GM18873 (cell line): ENCODE data around the gene ABCC4.
"Not testable (repeated sequence)": the region's sequence is repeated elsewhere in the genome, so short reads cannot be mapped to it uniquely, and the experiment has no call there.

Experiments used
- ATAC-seq: cut with Tn5 transposase; IDR thresholded peaks from one replicate; pipeline ENCODE4 v1.9.1; 2021; ENCODE audit warnings: mild to moderate bottlenecking, moderate library complexity, moderate number of reproducible peaks; ENCODE audit not compliant: unreplicated experiment, low FRiP score

Gene ABCC4

DNA sequence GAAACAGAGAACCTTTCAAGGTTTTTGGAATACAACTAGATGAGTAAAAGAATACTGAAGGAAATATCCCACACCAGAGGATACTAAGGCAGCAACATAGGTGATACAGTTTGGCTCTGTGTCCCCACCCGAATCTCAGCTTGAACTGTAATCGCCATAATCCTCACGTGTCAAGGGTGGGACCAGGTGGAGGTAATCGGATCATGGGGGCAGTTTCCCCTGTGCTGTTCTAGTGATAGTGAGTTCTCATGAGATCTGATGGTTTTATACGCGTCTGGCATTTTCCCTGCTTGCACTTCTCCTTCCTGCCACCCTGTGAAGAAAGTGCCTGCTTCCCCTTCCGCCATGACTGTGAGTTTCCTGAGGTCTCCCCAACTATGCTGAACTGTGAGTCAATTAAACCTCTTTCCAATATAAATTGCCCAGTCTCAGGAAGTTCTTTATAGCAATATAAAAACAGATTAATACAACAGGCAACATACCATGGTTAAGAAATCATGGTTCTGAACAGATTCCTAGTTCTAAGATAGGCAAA, 97.0 kb downstream of the ABCC4 start:
- no peak for ATAC-seq

DNA sequence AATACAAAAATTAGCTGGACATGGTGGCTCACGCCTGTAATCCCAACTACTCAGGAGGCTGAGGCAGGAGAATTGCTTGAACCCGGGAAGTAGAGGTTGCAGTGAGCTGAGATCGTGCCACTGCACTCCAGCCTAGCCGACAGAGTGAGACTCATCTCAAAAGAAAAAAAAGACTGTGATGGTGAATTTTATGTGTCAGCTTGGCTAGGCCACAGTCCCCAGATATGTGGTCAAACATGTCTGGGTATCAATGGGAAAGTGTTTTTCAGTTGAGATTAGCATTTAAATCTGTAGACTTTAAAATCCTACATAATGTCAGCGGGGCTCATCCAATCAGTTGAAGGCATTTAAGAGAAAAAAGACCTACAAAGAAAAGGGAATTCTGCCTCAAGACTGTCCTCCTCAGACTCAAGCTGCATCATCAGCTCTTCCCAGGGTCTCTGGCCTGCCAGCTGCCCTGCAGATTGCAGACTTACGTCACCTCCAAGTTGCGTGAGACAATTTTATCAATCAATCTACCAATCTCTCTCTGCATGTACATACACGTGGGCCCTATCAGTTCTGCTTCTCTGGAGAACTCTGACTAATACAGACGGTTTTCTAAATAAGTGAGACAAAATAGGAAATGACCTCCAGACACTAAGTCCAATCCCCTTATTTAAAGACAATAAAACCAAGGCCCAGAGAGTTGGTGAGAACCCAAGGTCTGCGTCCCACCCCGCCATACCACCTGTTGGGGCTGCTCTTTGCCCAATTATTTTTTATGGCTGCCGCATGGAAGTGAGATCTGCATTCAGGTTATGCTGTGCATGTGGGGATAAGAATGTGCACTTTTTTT, 99.2 kb downstream of the ABCC4 start:
- ATAC-seq: peak; percentile 59

DNA sequence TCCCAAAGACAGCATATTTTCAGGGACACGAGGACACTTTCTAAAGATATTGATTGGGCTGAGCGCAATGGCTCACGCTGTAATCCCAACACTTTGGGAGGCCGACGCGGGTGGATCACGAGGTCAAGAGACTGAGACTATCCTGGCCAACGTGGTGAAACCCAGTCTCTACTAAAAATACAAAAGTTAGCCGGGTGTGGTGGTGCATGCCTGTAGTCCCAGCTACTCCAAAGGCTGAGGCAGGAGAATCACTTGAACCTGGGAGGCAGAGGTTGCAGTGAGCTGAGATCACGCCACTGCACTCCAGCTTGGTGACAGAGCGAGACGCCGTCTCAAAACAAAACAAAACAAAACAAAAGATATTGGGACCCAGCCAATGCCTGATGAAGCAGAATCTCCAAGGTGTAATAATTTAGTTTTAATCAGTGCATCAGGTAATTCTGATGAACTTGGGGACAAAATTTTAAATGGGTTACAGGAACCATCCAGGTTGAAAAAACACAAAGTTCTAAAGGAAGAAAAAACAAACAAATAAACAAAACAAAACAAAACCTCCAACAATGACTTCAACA, 100.8 kb downstream of the ABCC4 start:
- not testable (repeated sequence) for ATAC-seq

DNA sequence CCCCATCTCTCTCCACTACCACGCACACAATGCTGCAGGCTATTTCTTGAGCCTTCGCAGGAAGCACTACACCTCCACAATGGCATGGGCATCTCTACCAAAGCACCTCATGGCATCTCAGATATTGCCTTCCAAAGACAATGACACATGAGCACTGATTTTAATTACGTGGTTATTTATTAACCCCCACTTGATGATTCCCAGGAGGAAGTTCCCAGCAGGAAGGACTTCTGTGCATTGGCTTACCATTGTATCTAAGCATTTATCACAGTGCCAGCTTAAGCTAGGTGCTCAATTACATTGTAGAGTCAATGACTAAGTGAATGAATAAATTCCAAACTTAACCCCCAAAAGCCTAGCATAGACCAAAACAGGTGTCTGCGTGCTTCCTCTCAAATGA, 101.4 kb downstream of the ABCC4 start:
- ATAC-seq: no peak

DNA sequence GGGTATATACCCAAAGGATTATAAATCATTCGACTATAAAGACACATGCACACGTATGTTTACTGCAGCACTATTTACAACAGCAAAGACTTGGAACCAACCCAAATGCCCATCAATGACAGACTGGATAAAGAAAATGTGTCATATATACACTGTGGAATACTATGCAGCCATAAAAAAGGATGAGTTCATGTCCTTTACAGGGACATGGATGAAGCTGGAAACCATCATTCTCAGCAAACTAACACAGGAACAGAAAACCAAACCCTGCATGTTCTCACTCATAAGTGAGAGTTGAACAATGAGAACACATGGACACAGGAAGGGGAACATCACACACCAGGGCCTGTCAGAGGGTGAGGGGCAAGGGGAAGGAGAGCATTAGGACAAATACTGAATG, 102.6 kb downstream of the ABCC4 start:
- not testable (repeated sequence) for ATAC-seq

DNA sequence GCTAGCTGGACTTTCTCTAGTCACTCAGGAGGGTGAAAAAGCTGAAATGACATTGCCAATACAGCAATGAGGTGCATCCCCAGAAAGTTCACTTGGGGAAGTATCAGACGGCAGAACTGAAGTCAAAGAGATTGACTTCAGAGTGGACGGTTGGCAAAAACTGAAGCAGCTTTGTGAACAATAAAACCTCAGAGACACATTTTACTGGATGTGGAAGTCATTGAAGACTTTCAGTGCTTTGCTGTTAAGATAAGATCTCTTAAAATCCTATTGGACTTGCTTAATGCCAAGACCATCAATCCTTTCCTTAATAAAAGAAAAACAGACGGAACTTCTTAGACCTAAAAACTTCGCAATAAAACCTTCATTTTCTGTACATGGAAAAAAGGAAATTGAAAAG, 103.7 kb downstream of the ABCC4 start:
- no peak for ATAC-seq

DNA sequence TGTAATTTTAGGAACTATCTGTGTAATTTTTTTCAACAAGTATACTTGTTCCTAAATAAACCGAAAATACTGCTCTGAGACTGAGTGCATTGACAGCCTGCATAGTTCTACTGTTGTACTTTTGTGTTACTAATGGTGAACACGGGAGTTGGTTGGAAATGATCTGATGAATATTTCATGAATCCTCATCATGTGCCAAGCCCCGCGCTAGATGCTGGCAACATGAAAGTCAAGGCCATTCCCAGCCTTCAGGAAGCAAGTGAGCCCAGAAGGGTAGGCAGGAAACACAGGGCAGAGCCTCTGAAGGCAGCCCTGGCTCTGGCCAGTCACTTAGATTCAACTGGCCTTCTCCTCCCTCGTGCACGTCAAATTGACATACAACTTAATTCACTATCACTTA, 106.1 kb downstream of the ABCC4 start:
- no peak for ATAC-seq

DNA sequence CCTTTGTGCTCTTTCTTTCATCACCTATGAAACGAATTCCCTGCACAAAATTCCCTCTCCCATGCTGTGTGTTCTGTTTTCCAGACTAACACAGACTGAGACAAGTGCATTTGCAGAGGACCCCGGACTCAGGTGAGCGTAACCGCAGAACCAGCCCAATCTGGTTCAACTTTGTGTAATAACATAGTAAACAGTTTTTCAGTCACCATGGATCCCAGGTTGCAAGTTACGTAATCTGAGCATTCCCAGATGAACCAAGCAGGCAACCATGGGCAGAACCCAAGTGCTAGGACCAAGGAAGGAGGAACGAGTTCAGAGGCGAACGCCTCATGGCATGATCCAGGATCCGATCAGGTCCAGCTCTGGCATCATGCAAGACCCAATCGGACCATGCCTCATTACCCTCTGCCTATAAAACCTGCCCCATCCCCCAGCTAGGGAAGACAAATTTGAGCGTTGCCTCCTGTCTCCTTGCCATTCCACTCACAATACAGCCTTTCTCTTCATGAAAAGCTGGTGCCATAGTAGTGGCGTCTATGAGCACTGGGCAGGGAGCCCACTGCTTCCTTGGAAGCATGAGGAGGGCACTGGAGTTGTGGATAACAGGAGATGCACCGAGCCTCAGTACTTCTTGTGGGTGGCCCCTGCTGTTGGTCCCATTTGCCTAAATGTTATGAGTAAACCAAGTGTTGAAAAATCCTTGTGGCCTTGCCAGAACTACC, 107.6 kb downstream of the ABCC4 start:
- ATAC-seq: no peak

DNA sequence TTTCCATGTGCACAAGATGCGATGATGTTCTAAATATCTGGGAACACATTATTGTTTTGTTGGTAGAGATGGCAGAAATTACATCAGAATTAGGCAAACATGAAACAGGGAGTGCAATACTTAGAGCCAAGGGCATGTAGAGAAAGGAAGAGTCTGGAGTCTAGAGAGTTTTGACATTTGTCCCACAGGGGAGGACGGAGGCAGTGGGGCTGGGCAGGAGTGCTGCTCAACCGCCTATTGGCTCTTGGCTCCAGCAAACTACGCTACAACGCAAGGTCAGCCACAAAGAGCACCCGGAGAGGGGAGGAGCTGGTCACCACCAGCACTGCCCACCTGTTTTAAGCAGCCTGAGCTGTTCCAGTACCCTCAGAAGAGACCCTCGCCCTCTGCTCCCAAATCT, 108.3 kb downstream of the ABCC4 start:
- no peak for ATAC-seq

DNA sequence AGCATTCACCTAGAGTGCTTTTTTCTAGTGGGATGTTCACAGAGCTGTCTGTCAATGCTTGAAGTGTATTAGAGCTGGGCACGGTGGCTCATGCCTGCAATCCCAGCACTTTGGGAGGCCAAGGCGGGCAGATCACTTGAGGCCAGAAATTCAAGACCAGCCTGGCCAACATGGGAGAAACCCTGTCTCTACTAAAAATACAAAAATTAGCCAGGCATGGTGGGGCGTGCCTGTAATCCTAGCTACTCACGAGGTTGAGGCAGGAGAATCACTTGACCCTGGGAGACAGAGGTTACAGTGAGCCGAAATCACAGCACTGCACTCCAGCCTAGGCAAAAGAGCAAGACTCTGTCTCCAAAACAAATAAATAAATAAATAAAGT, 108.7 kb downstream of the ABCC4 start:
- ATAC-seq: not testable (repeated sequence)

DNA sequence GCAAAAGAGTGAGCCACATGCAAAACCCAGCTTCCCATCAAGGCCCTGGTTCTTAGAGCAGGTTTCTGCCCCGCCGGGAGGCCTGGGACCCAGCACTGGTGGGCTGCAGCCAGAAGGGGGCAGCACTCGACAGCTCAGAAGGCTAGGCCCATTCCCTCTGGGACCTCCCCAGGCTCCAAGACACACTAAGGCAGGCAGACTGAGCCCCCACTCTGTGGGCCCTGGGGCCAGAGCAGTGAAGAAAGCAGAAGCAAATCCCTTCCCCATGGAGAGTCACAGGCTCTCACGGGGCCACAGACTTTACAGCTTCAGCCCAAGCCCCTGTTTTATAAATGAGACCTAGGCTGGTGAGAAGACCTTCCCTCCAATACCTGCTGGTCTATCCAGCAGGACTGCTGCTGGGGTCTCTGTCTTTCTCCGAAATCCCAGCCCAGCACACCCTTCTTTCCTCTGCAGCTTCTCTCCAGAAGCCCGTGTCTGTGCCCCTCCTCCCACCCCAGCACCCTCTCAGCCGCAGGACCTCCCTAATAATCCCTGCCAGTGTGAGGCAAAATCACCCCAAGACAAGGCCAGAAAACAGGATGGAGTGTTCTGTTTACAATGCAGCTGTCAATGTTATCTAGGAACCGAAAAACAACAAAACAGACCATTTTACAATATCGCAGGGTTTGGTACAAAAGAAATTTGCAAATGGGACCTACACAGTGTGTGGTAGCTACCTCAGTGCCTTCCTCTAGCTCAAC, 109.3 kb downstream of the ABCC4 start:
- peak; percentile 88 for ATAC-seq

DNA sequence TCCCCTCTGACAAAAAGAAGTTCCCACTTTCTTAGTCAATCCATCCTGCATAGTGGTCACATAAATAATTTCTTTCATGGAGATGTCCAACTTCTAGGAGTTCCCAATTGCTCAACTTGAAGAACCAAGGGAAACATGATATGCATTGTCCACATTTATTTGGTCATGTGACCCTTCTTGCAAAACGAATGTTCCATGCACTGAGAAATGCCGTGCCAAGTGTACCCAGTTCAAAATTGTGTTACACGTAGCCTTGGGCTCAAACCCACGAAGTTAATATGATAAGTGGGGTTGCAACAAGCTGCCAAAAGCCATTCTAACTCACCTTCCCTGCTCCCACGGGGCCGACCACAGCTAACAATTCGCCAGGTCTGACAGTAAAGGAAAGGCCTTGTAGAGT, 113.1 kb downstream of the ABCC4 start:
- no peak for ATAC-seq

DNA sequence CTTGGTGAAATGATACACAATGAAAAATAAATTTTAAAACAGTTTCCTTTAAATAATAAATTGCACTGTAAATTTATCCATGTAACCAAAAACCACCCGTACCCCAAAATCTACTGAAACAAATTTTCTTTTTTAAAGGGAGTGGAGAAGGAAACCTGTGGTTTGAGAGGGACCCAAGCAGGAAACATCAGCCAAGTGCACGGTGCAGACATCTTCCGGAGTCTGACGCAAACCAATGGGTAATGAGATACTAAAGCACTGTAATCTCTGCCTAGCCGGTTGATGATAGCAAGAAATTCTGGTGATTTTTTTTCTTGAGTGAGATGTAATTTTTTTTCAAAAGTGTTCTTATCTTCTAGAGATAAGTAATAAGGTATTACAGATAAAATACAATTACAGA, 115.4 kb downstream of the ABCC4 start:
- ATAC-seq: no peak

DNA sequence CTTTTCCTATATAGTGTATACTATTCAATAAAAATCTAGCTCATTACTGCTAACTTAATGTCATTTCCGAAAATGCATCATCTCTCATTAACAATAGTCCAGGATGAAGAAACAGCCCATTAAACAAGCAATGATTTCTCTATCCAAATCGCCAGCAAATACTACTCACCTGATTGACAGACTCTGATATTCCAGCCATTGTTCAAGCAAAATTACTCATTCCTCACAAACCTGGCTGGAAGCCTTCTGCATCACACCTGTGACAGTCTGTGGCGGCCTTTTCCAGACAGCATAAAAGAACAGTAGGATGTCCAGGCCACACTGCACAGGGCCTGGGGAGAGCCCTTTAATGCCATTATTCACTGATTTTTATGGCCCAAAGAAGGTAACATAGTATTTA, 115.9 kb downstream of the ABCC4 start:
- ATAC-seq: no peak

DNA sequence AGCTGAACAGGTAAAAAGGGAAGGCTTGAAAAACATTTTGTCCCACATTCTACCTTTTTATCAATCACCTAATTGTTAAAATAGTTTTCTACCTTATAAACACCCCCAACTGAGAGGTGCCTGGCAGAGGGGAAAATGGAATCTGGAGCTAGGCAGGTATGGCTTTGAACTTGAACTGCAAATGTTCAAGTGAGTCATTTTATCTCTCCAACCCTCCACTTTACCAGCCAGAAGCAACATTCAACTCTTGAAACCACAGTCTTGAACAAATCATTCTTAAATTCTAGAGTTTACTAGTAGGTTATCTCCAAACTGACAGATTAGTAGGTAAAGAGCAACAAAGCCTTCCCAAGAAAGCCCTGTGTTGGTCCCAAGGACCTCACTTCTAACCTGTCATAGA, 116.9 kb downstream of the ABCC4 start:
- ATAC-seq: no peak

DNA sequence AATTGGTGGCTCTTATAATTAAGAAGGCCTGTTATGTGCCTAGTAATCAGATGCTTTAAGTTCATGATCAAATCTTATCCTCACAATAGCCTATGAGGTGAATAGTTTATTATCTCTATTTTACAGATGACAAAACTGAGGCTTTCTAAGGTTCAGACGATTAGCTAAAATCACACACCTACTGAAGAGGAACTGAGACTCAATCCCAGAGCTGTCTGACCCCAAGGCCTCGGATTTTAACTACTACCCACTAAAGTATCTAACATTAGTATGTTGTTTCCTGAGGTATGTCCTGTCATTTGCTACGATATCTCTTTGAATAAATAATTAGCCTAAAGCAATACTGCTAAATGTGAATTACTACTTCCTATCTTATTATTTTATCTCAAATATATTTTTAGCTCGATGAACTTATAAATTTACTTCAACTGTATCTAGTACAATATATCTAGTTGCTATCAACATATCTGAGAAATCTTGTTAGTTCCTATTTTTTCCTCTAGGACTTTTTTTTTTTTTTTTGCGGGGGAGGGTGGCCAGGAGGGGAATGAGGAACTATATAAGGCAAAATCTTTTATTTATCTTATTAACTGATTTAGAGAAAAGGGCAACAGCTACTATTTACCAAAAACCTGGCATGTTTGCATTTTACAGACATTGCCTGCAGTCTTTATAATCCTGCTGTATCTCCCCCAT, 118.5 kb downstream of the ABCC4 start:
- ATAC-seq: no peak

DNA sequence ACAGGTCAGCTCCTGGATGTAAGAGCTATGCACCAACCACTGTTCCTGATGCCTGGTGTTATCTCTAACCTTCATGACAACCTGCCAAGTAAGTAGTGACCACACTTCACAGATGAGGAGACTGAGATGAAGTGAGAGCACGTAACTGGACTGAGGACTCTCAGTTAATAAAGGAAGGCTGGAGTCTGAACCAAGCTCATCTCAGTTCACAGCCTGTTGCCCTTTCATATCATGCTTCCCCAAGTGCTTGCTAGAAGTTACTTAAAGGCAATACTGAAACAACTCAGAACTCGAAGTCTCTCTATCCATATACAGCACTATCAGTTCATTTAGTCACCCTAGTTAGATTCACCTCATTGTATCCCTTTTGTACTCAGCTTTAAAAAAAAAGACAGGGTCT, 119.7 kb downstream of the ABCC4 start:
- no peak for ATAC-seq

DNA sequence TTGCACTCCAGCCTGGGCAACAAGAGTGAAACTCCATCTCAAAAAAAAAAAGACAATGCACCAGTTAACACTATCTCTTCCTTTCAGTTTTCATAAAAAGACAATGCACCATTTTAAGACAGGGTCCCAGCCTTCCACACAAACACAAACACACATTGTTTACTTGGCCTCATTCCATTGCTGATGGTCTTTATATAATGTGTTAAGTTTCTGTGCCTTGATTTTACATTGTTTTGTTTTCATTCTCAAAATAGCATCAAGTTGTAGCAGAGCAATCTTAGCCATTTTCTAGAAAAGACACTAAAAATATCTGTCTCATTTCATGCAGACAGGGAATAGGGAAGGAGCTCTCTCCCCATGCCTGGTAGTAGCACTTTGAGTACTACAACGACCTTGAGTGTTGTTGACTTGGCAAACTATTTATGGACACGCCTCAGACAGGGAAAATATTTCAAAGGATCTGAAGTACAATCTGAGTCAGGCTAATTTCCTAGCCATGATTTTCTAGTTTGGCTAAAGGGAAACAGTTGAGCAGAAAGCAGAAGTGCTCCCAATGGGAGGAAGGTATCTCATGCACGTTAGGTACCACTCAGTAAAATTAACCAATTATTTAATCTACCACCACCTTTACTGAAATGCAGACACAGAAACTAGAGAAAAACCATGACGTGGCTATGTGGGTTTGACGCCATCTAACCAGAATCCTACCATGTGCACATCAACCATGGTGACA, 120.6 kb downstream of the ABCC4 start:
- ATAC-seq: no peak

DNA sequence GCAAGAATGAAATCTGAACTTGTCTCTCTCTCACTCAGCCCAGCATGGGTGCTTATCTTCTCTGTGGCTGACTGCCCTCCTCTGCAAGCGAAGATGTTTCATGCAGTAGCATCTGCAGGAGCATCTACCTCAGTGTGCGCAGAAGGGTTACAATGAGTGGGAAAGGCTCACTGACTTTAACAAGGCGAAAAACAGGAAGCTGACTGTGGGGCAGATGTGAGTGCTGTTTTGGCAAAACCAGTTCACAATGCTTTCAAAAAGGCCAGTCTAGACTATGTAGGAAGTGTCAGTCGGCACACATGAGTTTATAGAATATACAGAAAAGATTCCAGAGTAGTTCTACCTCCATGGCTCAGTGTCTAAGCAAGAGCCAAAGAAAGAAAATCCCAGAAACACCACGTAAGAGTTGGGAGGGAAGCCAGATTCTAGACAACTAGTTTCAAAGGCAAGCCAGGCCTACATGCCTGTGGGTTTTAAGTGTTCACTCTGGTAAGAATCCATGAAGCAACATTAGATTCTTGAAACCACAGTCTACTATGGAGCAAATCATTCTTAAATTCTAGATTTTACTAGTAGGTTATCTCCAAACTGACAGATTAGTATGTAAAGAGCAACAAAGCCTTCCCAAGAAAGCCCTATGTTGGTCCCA, 124.5 kb downstream of the ABCC4 start:
- ATAC-seq: no peak
